Measurements from ENCODE around the gene ERBB3. TPM values are rescaled to one million over a fixed set of nuclear protein-coding genes. Genes with fewer than 3 reads are reported as not detected.
"Not testable (repeated sequence)": the region's sequence is repeated elsewhere in the genome, so short reads cannot be mapped to it uniquely, and the experiment has no call there.

ERBB3 gene
- total RNA-seq, 2 donors from 2014 or later = 77.3 to 117 TPM

DNA sequence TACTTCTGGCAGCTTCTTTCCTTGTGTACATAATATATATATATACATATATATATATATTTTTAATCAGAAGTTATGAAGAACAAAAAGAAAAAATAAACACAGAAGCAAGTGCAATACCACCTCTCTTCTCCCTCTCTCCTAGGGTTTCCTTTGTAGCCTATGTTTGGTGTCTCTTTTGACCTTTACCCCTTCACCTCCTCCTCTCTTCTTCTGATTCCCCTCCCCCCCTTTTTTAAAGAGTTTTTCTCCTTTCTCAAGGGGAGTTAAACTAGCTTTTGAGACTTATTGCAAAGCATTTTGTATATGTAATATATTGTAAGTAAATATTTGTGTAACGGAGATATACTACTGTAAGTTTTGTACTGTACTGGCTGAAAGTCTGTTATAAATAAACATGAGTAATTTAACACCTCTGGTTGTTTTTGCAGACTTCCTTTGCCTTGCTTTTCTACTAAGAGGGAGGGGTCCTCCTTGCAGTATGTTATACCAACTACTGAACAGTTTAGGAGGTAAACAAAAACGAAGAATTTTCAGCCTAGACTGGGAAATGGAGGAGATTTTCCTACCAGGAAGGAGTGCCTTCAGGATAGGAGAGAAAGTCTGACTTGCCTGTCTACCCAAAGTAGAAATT, 41.8 kb upstream of the ERBB3 start:
- intact Hi-C loops (cut with DNase I) = no loop called here
- no peaks in the 10 kb centered on the region for H3K9me3 ChIP-seq
- no peak for TF ChIP-seq POLR2AphosphoS5 (IDR thresholded peaks at IDR 0.05)
- TF ChIP-seq, protein P1, sequence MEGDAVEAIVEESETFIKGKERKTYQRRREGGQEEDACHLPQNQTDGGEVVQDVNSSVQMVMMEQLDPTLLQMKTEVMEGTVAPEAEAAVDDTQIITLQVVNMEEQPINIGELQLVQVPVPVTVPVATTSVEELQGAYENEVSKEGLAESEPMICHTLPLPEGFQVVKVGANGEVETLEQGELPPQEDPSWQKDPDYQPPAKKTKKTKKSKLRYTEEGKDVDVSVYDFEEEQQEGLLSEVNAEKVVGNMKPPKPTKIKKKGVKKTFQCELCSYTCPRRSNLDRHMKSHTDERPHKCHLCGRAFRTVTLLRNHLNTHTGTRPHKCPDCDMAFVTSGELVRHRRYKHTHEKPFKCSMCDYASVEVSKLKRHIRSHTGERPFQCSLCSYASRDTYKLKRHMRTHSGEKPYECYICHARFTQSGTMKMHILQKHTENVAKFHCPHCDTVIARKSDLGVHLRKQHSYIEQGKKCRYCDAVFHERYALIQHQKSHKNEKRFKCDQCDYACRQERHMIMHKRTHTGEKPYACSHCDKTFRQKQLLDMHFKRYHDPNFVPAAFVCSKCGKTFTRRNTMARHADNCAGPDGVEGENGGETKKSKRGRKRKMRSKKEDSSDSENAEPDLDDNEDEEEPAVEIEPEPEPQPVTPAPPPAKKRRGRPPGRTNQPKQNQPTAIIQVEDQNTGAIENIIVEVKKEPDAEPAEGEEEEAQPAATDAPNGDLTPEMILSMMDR (IDR thresholded peaks at IDR 0.05) = no peak
- no peak for TF ChIP-seq POLR2A (IDR thresholded peaks at IDR 0.05)
- H3K27ac ChIP-seq = no peak overlapping the region
- WGBS = 70% methylated on average over 2 of the region's 2 CpGs
- no peaks in the 10 kb centered on the region for H3K4me1 ChIP-seq (replicated peaks)
- DNase-seq (ENCODE audit: low spot score) = no peak
- H3K27me3 ChIP-seq (replicated peaks; ENCODE audit: insufficient read depth) = no peaks in the 10 kb centered on the region
- H3K4me3 ChIP-seq = no peak overlapping the region
- H3K36me3 ChIP-seq = no peaks in the 10 kb centered on the region

DNA sequence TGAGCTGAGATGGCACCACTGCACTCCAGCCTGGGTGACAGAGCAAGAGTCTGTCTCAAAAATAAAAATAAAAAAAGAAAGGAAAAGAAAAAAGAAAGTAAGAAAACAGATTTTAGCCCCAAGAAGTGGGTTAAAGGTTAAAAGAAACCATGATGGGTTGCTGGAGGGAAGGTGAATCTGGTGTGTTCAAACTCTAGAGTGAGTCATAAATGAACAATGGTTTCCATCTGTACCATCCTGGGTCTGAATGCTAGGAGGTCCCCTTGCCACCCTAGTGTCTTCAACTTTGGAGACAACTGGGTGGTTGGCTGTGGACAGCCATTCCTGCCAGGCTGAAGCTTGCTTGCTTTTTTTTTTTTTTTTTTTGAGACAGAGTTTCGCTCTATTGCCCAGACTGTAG, 39.8 kb upstream of the ERBB3 start:
- TF ChIP-seq POLR2AphosphoS5 (IDR thresholded peaks at IDR 0.05) (no peak), POLR2A (IDR thresholded peaks at IDR 0.05) (no peak)
- 95% methylated on average over 1 of the region's 1 CpG for WGBS
- intact Hi-C loops (cut with DNase I) = loop anchor here (5.0 to 10.0 kb wide), 3 partner anchors 43 to 305 kb away; partner anchors contain the start of genes ORMDL2, SARNP and SUOX

DNA sequence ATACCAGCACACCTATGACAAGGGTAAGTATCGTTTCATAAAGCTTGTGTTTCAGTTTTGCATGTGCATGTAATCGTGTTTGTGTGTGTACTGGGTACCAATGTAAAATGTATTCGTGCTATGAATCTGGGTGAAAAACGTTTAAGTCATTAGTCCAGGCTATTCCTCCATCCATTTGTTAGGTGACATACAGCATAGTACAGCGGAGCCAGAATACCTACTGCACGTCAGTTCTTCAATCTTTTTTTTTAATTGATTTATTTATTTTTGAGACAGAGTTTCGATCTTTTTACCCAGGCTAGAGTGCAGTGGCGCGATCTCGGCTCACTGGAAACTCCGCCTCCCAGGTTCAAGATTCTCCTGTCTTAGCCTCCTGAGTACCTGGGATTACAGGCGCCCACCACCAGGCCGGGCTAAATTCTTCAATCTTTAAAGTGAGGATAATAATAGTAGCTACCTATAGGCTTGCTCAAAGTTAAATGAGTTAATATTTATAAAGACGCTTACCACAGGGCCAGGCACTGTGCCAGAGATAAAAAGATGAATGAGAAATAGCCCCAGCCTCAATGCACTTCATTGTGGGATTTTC, 38.9 kb upstream of the ERBB3 start:
- WGBS = 54% methylated on average over 14 of the region's 14 CpGs
- no peak for DNase-seq (ENCODE audit: low spot score)
- H3K9me3 ChIP-seq = no peaks in the 10 kb centered on the region
- TF ChIP-seq POLR2A (IDR thresholded peaks at IDR 0.05) (no peak), POLR2AphosphoS5 (IDR thresholded peaks at IDR 0.05) (no peak)
- TF ChIP-seq, protein P1 (IDR thresholded peaks at IDR 0.05) = peak in 1 of 4 experiments; percentile 6
- no peaks in the 10 kb centered on the region for H3K4me1 ChIP-seq (replicated peaks)
- intact Hi-C loops (cut with DNase I) = loop anchor here (5.0 to 10.0 kb wide), 3 partner anchors 44 to 306 kb away; partner anchors contain the start of genes ORMDL2, SARNP and SUOX
- no peaks in the 10 kb centered on the region for H3K36me3 ChIP-seq
- H3K27me3 ChIP-seq (replicated peaks; ENCODE audit: insufficient read depth) = no peaks in the 10 kb centered on the region
- peak overlapping the region; percentile 84 to 94 for H3K27ac ChIP-seq
- peak overlapping the region; percentile 63 to 85 for H3K4me3 ChIP-seq

More for the DNA sequence above, 39.8 kb upstream of the ERBB3 start:
- Histone ChIP-seq H3K4me1 (replicated peaks) (no peaks in the 10 kb centered on the region), H3K27ac (no peak overlapping the region), H3K9me3 (no peaks in the 10 kb centered on the region), H3K27me3 (replicated peaks; ENCODE audit: insufficient read depth) (no peaks in the 10 kb centered on the region), H3K36me3 (no peaks in the 10 kb centered on the region), H3K4me3 (no peak overlapping the region)
- DNase-seq (ENCODE audit: low spot score) = no peak

DNA sequence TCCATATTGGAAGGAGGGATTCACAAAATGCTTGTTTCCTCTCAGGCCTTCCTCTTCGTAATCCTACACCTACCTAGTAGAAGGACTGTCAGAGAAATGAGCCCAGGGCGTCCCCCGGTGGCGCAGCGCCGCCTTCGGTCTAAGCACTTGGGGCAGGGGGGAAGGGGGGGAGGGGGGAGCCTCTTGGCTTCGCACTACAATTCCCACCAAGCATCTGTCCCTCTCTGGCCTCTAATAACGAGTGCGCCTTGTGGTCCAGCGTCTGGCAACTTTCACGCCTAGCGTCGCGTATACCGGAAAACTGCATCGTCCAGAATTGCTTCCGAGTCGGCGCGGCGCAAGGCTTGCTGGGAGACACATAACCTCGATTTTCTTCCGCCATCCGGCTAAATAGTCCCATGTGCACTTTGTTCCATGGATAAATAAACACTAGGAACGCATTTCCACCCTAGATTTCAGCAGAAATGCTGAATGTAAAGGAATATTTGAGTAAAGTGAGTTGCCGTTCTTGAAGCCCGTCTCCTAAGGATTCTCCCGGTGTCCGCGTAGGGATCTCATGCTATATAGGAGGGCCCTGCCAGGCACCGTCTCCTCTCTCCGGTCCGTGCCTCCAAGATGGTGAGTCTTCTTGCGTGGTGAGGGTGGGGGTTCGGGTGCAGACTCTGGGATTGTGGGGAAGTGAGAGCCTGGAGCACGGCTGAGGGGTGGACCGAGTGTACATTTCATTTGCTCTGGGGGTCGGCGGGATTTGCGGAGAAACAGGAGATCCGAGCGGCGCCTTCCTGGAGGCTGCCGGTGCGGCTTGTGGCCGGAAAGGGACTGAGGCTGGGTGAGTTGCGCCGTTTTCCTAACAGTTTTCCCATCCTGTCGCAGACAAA, 38.2 kb upstream of the ERBB3 start, which contains the start of gene RPS26:
Gene RPS26, plus strand, starts transcription at position 367 of the 878 bp plus-strand sequence. Its CDS starts 249 bp downstream, at position 616.
- peak; percentile 94 for DNase-seq (ENCODE audit: low spot score)
- H3K27me3 ChIP-seq (replicated peaks; ENCODE audit: insufficient read depth) = no peaks in the 10 kb centered on the region
- TF ChIP-seq, protein P1 (IDR thresholded peaks at IDR 0.05) = peak in 2 of 4 experiments; percentile 16 to 39
- TF ChIP-seq POLR2AphosphoS5 (IDR thresholded peaks at IDR 0.05) = peak; percentile 97
- TF ChIP-seq POLR2A (IDR thresholded peaks at IDR 0.05) = peak; percentile 24
- H3K27ac ChIP-seq = peak within 1 kb of the TSS; percentile 84 to 94
- H3K4me3 ChIP-seq = peak within 1 kb of the TSS; percentile 63 to 85
- WGBS = under 1% methylated on average over 50 of the region's 50 CpGs
- intact Hi-C loops (cut with DNase I) = loop anchor here (5.0 to 10.0 kb wide), 3 partner anchors 44 to 307 kb away; partner anchors contain the start of genes ORMDL2, SARNP and SUOX
- no peaks in the 10 kb centered on the region for H3K9me3 ChIP-seq
- H3K36me3 ChIP-seq = no peaks in the 10 kb centered on the region
- H3K4me1 ChIP-seq (replicated peaks) = no peaks in the 10 kb centered on the region

DNA sequence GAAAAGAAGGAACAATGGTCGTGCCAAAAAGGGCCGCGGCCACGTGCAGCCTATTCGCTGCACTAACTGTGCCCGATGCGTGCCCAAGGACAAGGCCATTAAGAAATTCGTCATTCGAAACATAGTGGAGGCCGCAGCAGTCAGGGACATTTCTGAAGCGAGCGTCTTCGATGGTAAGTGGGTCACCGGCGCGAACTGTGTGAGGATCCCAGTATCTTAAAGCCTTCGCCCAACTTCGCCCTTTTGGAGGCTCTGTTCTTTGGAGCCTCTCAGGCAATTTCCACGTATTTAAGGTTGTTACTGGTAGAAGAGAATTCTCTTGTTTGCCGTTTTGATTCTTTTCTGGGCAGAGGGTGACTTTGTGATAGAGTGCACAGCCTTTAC, 37.5 kb upstream of the ERBB3 start:
- WGBS = 1% methylated on average over 20 of the region's 20 CpGs
- H3K27me3 ChIP-seq (replicated peaks; ENCODE audit: insufficient read depth); H3K4me1 ChIP-seq (replicated peaks); DNase-seq (ENCODE audit: low spot score); H3K36me3 ChIP-seq; H3K9me3 ChIP-seq: not testable (repeated sequence)
- Histone ChIP-seq H3K27ac (peak overlapping the region; percentile 84 to 94), H3K4me3 (peak overlapping the region; percentile 63 to 85)
- intact Hi-C loops (cut with DNase I) = loop anchor here (5.0 to 10.0 kb wide), 3 partner anchors 45 to 308 kb away; partner anchors contain the start of genes ORMDL2, SARNP and SUOX
